Neural progenitor cell (in vitro differentiated cells): ENCODE data around the gene NUCB2.

Experiments used
- CTCF ChIP-seq: fragments of 200-600 bp; sonication (generic); IDR thresholded peaks from 2 replicates; pipeline ENCODE4 v1.5.1; 2017; ENCODE audit warnings: antibody characterized with exemption, mild to moderate bottlenecking
- EZH2 ChIP-seq: fragments of 200-600 bp; sonication (generic); IDR thresholded peaks from 2 replicates; pipeline ENCODE4 v1.6.1; 2017; ENCODE audit warnings: antibody characterized with exemption, mild to moderate bottlenecking, moderate library complexity

- TF ChIP-seq CTCF (no peak), EZH2 (no peak)
Observed at GRCh38 chr11:17313349-17314231, 37.1 kb downstream of the NUCB2 start.
